ENCODE results near the gene TMEM39A. TPM values are rescaled to one million over a fixed set of nuclear protein-coding genes. Genes with fewer than 3 reads are reported as not detected.

Gene TMEM39A
- total and polyA plus RNA-seq, 2 of the 4 experiments (the other 2 are of a cell fraction) = 29.6 to 117 TPM

- Histone ChIP-seq H2BK5ac (ENCODE audit: low read depth, low read length, poor library complexity, severe bottlenecking) (no peak overlapping the region), H2AK5ac (ENCODE audit: low read depth, low read length) (no peak overlapping the region), H3K14ac (replicated peaks; ENCODE audit: low read depth, low read length) (no peak overlapping the region), H3K27me3 (ENCODE audit: control insufficient read depth, insufficient read depth, low read length) (no peaks in the 10 kb centered on the region), H3K27ac (ENCODE audit: insufficient read depth, low read length) (no peak overlapping the region), H3K18ac (ENCODE audit: low read depth, low read length) (no peak overlapping the region), H3K79me1 (ENCODE audit: low read depth in 1 of 2, low read length in 2 of 2) (no peaks in the 10 kb centered on the region), H4K20me1 (ENCODE audit: insufficient read depth, low read length) (no peaks in the 10 kb centered on the region), H2AFZ (replicated peaks; ENCODE audit: low read length, poor library complexity) (no peak overlapping the region), H3K9me3 (ENCODE audit: control insufficient read depth, insufficient read depth, low read length) (no peaks in the 10 kb centered on the region), H2BK20ac (ENCODE audit: low read depth, low read length) (no peak overlapping the region), H3K4ac (ENCODE audit: low read depth, low read length) (no peak overlapping the region), H3K4me2 (ENCODE audit: low read depth, low read length) (no peak overlapping the region), H4K5ac (ENCODE audit: low read depth, low read length) (no peak overlapping the region), H3K9me1 (ENCODE audit: insufficient read depth, low read length) (peaks cover 10% of the 10 kb centered on the region; the same call in 1 of the 2 replicates), H4K8ac (ENCODE audit: low read depth in 2 of 2, low read length in 2 of 2) (no peak overlapping the region), H2BK120ac (ENCODE audit: low read depth, low read length) (no peak overlapping the region), H2AK9ac (replicated peaks; ENCODE audit: low read depth, low read length, poor library complexity) (no peak overlapping the region), H3K4me1 (ENCODE audit: control insufficient read depth, insufficient read depth, low read length) (no peaks in the 10 kb centered on the region), H3K9ac (ENCODE audit: low read depth, low read length) (no peak overlapping the region), H3K4me3 (ENCODE audit: insufficient read depth, low read depth, low read length) (no peak overlapping the region), H4K91ac (ENCODE audit: insufficient read depth, low read depth, low read length) (no peak overlapping the region), H2BK15ac (ENCODE audit: low read depth, low read length) (no peak overlapping the region), H3K23ac (ENCODE audit: low read depth, low read length) (no peak overlapping the region), H3K56ac (ENCODE audit: extremely low read depth, insufficient read depth, low read length) (no peak overlapping the region), H3K36me3 (ENCODE audit: control insufficient read depth, insufficient read depth, low read length) (peaks cover 10% of the 10 kb centered on the region)
- in situ Hi-C loops (cut with MboI; ENCODE audit: low sequenced_read_pairs) = no loop called here
- no peak for DNase-seq
- ATAC-seq (ENCODE audit: low read depth) = no peak
- TF ChIP-seq, protein P1, sequence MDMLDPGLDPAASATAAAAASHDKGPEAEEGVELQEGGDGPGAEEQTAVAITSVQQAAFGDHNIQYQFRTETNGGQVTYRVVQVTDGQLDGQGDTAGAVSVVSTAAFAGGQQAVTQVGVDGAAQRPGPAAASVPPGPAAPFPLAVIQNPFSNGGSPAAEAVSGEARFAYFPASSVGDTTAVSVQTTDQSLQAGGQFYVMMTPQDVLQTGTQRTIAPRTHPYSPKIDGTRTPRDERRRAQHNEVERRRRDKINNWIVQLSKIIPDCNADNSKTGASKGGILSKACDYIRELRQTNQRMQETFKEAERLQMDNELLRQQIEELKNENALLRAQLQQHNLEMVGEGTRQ (IDR thresholded peaks at IDR 0.05; ENCODE audit: low read depth, low read length) = no peak
- dilution Hi-C loops (cut with HindIII; ENCODE audit: low sequenced_read_pairs, unreplicated experiment) = no loop called here
- BruUV-seq (replicated peaks) = no TSS peak
- POLR2A ChIA-PET (ENCODE audit: unreplicated experiment) = no interaction called here
- WGBS, 2 experiments (ENCODE audit: extremely low coverage in 2 of 2, insufficient read length in 1 of 2) = no CpG with 5 or more reads among the region's 2 CpGs
- CTCF ChIA-PET = interaction anchor here (1.5 kb wide), 1 partner anchor 11 kb away, joined by 4 read pairs; no protein-coding TSS in a partner anchor
- intact Hi-C loops (cut with micrococcal nuclease) = no loop called here
These were observed 43.2 kb downstream of the TMEM39A start for GRCh38 chr3:119420196-119420595.

All from IMR-90 (cell line).